CD14-positive monocyte (primary cell): ENCODE results near the gene PLPP6. TPM values are rescaled to one million over a fixed set of nuclear protein-coding genes. Genes with fewer than 3 reads are reported as not detected.
A peak's percentile ranks its signal among the peaks of the same experiment; 100 is the strongest.

ENCODE experiments used
- DNase-seq, 3 donors: peaks; one replicate each; pipeline ENCODE4 v3.0.0-alpha.2; 2011 to 2022
- H2AFZ ChIP-seq: 2 replicates; pipeline ENCODE4 v1.6.0; 2012; ENCODE audit warnings: mild to moderate bottlenecking, low read depth, low read length, inconsistent platforms; ENCODE audit not compliant: insufficient read depth, poor library complexity, severe bottlenecking
- H3K27ac ChIP-seq, 2 donors: 1 replicate in 1 of 2; 2 replicates in 1 of 2; pipeline ENCODE4 v1.5.1; 2012 to 2013; ENCODE audit warnings: low read length in 2 of 2, control low read depth in 1 of 2, inconsistent platforms in 1 of 2, low read depth in 1 of 2, mild to moderate bottlenecking in 1 of 2
- H3K27me3 ChIP-seq, 2 donors: one replicate each; pipeline versions ENCODE4 v1.6.0 to v1.6.1; 2011 to 2013; ENCODE audit warnings: low read length in 2 of 2; ENCODE audit not compliant: control insufficient read depth in 2 of 2, insufficient read depth in 2 of 2
- H3K36me3 ChIP-seq, 2 donors: replicated peaks in 1 of 2; 1 replicate in 1 of 2; 2 replicates in 1 of 2; pipeline versions ENCODE4 v1.5.1 to v1.6.1; 2012 to 2013; ENCODE audit warnings: low read length in 2 of 2, control low read depth in 1 of 2, inconsistent platforms in 1 of 2, mild to moderate bottlenecking in 1 of 2; ENCODE audit not compliant: insufficient read depth in 2 of 2, control insufficient read depth in 1 of 2
- H3K4me1 ChIP-seq, 2 donors: 1 replicate in 1 of 2; 2 replicates in 1 of 2; pipeline versions ENCODE4 v1.5.1 to v1.6.1; 2012 to 2013; ENCODE audit warnings: low read length in 2 of 2, control low read depth in 1 of 2, inconsistent platforms in 1 of 2, mild to moderate bottlenecking in 1 of 2, moderate library complexity in 1 of 2; ENCODE audit not compliant: insufficient read depth in 2 of 2, control insufficient read depth in 1 of 2
- H3K4me2 ChIP-seq: replicated peaks from 2 replicates; pipeline ENCODE3; 2012; ENCODE audit warnings: low read length, moderate library complexity, mild to moderate bottlenecking; ENCODE audit not compliant: poor library complexity, severe bottlenecking; ENCODE audit errors: extremely low read depth
- H3K4me3 ChIP-seq, 3 experiments: fragments of 200-600 bp in 1 of 3; sonication (generic) in 1 of 3; replicated peaks in 1 of 3; 1 replicate in 2 of 3; 2 replicates in 1 of 3; pipeline ENCODE4 v1.5.1; 2011 to 2013; ENCODE audit warnings: low read length in 3 of 3, mild to moderate bottlenecking in 3 of 3, control low read depth in 2 of 3, low read depth in 2 of 3, inconsistent platforms in 1 of 3, moderate library complexity in 1 of 3
- H3K79me2 ChIP-seq: 2 replicates; pipeline ENCODE4 v1.6.0; 2012; ENCODE audit warnings: mild to moderate bottlenecking, control low read depth, inconsistent platforms, low read length, moderate library complexity; ENCODE audit not compliant: insufficient read depth
- H3K9ac ChIP-seq: 2 replicates; pipeline ENCODE4 v1.6.0; 2017; ENCODE audit warnings: low read length, mild to moderate bottlenecking; ENCODE audit not compliant: insufficient read depth, poor library complexity, severe bottlenecking
- H3K9me3 ChIP-seq, 2 donors: replicated peaks in 1 of 2; 1 replicate in 1 of 2; 2 replicates in 1 of 2; pipeline versions ENCODE4 v1.5.1 to v1.6.1; 2012 to 2013; ENCODE audit warnings: low read length in 2 of 2, control low read depth in 1 of 2; ENCODE audit not compliant: control insufficient read depth in 1 of 2, insufficient read depth in 1 of 2
- H4K20me1 ChIP-seq: 2 replicates; pipeline ENCODE4 v1.6.0; 2012; ENCODE audit warnings: mild to moderate bottlenecking, low read length, control low read depth, moderate library complexity; ENCODE audit not compliant: insufficient read depth
- H3K27ac Mint-ChIP-seq, 7 donors: one replicate each; pipeline ENCODE4 v1.8.0; 2020; ENCODE audit warnings: mild to moderate bottlenecking in 7 of 7, mixed read lengths in 7 of 7, moderate library complexity in 6 of 7, inconsistent platforms in 2 of 7
- H3K27me3 Mint-ChIP-seq, 3 donors: one replicate each; pipeline ENCODE4 v1.8.0; 2021 to 2022; ENCODE audit warnings: low read depth in 3 of 3, mild to moderate bottlenecking in 3 of 3, mixed read lengths in 3 of 3, moderate library complexity in 3 of 3, inconsistent platforms in 1 of 3
- H3K36me3 Mint-ChIP-seq, 2 donors: one replicate each; pipeline ENCODE4 v1.8.0; 2020; ENCODE audit warnings: mixed read lengths in 2 of 2, inconsistent platforms in 1 of 2, mild to moderate bottlenecking in 1 of 2
- H3K4me1 Mint-ChIP-seq: one replicate; pipeline ENCODE4 v1.8.0; 2020; ENCODE audit warnings: mild to moderate bottlenecking, mixed read lengths
- H3K4me3 Mint-ChIP-seq, 2 donors: one replicate each; pipeline ENCODE4 v1.8.0; 2020; ENCODE audit warnings: mild to moderate bottlenecking in 2 of 2, mixed read lengths in 2 of 2, moderate library complexity in 1 of 2
- H3K9me3 Mint-ChIP-seq, 7 donors: one replicate each; pipeline ENCODE4 v1.8.0; 2020 to 2022; ENCODE audit warnings: mixed read lengths in 7 of 7, mild to moderate bottlenecking in 6 of 7, moderate library complexity in 6 of 7, inconsistent platforms in 2 of 7
- CTCF ChIP-seq: fragments of 200-600 bp; IDR thresholded peaks from one replicate; pipeline ENCODE4 v1.8.0; 2022; ENCODE audit warnings: antibody characterized with exemption, mild to moderate bottlenecking
- WGBS: methylation state at CpG from one replicate; pipeline ENCODE4 v1.1.5; 2013; ENCODE audit warnings: missing lambda C conversion rate; ENCODE audit not compliant: insufficient coverage; 5-methylcytosine and 5-hydroxymethylcytosine counted together
- intact Hi-C, 2 donors: fragments of 100-400 bp; cut with micrococcal nuclease; formaldehyde crosslinking; loops; one replicate each; pipeline versions ENCODE4 v1.15.0 to v1.15.1; 2023
- polyA plus RNA-seq, 3 donors: library from polyadenylated mRNA; depleted of rRNA in 1 of 3; unstranded in 2 of 3; stranded (reverse) in 1 of 3; fragments of 300-500 nt in 2 of 3; fragments of >200 nt in 1 of 3; fragmentation: Illumina TruSeq in 2 of 3; gene quantifications; 1 replicate in 2 of 3; 2 replicates in 1 of 3; pipeline ENCODE4 v1.2.3, GENCODE V29; 2012 to 2021

Gene PLPP6
- polyA plus RNA-seq, 3 donors = 1.6 to 1.8 (median 1.8) TPM

DNA sequence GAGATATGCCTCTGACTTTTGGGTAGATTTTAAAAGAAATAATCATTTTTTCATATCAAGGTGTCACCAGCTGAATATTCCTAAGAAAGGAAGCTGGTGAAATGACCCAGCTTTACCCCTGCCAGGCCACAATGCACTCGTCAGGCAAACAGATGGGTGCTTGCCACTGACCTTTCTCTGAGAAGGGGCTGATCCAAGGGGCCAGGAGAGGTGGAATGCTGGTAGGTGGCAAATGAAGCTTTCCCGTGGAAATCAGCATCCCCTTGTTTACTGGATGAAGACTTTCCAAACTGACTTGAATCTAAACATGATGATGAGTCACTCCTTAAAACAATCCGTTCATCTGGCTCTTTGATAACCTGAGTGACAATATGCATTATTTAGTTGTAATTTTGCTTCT lies 44.3 kb upstream of the PLPP6 start:
- no CpG with 5 or more reads among the region's 3 CpGs for WGBS
- Mint-ChIP-seq H3K27ac (peak overlapping the region in 1 of 7 donors; percentile 26), H3K9me3 (peaks cover 0 to 1% (median 0%) of the 10 kb centered on the region in 7 donors), H3K27me3 (peaks cover 4 to 19% (median 6%) of the 10 kb centered on the region in 3 donors), H3K4me1 (peaks cover 5% of the 10 kb centered on the region), H3K36me3 (no peaks in the 10 kb centered on the region), H3K4me3 (no peak overlapping the region)
- Histone ChIP-seq H3K4me3 (no peak overlapping the region), H3K4me1 (no peaks in the 10 kb centered on the region), H2AFZ (no peak overlapping the region), H3K36me3 (no peaks in the 10 kb centered on the region), H3K9me3 (no peaks in the 10 kb centered on the region), H4K20me1 (no peaks in the 10 kb centered on the region), H3K9ac (no peak overlapping the region), H3K27ac (no peak overlapping the region), H3K4me2 (no peak overlapping the region), H3K79me2 (no peaks in the 10 kb centered on the region), H3K27me3 (peaks cover 0 to 2% of the 10 kb centered on the region in 2 donors)
- no peak for TF ChIP-seq CTCF
- intact Hi-C loops = no loop called here
- no peak for DNase-seq

GRCh38 chr9:4618700-4619099 lies 43.4 kb upstream of the PLPP6 start:
- Histone ChIP-seq H3K9ac (no peak overlapping the region), H3K79me2 (no peaks in the 10 kb centered on the region), H2AFZ (no peak overlapping the region), H3K4me2 (no peak overlapping the region), H3K4me3 (no peak overlapping the region), H3K36me3 (no peaks in the 10 kb centered on the region), H4K20me1 (no peaks in the 10 kb centered on the region), H3K4me1 (no peaks in the 10 kb centered on the region), H3K27ac (no peak overlapping the region), H3K27me3 (peaks cover 0 to 2% of the 10 kb centered on the region in 2 donors), H3K9me3 (no peaks in the 10 kb centered on the region)
- intact Hi-C loops = no loop called here
- no peaks in the 10 kb centered on the region for H3K36me3 Mint-ChIP-seq
- H3K27ac Mint-ChIP-seq = no peak overlapping the region
- peaks cover 5% of the 10 kb centered on the region for H3K4me1 Mint-ChIP-seq
- no peak overlapping the region for H3K4me3 Mint-ChIP-seq
- peaks cover 0 to 1% (median 0%) of the 10 kb centered on the region in 7 donors for H3K9me3 Mint-ChIP-seq
- WGBS = no CpG with 5 or more reads among the region's 2 CpGs
- DNase-seq = peak in 1 of 3 donors; percentile 3
- no peak for TF ChIP-seq CTCF
- H3K27me3 Mint-ChIP-seq = peaks cover 4 to 18% (median 8%) of the 10 kb centered on the region in 3 donors
